ENCODE data around the gene CTSW.

The CTSW gene

DNA sequence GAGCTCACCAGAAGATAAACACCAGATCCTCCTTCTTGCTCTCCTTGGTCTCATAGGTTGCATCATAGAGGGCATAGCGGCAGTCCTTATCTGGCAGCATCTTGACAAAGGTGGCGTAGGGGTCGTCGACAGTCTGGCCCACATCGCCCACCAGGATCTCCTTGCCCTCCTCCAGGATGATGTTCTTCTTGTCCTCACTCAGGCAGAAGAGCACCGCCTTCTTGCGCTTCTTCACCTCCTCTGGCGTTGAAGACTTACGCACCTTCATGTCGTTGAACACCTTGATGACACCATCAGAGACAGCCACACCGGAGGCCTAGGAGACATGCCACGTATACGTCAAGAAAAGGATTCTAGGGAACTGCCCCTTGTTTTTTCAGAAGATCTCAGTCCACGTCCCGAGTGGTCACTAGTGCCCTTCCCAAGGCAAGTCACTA is 23.7 kb upstream of the CTSW start:
- peak; percentile 39 for DNase-seq (ENCODE audit: low read depth)

DNA sequence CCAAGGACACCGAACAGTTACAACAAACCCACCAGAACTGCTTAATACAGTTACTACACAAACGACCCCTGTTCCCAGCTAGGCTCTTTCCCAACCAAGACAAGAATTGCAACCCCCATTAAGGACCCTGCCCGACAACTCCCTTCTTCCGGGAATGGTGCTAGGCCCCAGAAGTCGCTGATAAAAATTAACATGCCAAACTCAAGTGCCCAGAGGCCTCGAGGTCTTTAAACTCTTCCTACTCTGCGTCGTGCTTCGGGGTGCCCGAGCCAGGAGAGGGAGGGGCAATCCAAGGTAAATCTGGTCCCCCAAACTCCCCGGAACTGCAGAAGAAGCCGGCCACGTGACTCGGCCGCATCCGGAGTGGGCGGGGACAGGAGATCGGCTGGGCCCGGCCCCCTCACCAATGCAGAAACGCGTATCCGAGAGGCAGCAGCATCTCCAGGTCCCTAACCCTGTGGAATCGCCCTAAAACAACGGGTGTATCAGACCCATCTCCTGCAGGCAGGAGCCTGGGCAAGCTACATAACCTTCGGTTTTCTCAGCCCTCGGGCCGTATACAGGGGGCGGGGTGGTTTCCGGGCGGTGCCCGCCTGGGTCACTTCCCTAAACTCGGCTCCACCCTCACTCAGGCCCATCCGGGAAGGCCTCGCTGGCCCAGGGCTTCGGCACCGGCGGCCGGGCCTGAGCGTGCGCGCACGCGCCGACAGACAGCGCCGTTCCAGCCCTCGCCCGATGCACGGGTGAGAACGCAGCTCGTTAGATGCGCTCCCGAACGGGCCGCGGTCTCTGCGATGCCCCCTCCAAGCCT is 22.7 kb upstream of the CTSW start:
- peak; percentile 55 for DNase-seq (ENCODE audit: low read depth)

DNA sequence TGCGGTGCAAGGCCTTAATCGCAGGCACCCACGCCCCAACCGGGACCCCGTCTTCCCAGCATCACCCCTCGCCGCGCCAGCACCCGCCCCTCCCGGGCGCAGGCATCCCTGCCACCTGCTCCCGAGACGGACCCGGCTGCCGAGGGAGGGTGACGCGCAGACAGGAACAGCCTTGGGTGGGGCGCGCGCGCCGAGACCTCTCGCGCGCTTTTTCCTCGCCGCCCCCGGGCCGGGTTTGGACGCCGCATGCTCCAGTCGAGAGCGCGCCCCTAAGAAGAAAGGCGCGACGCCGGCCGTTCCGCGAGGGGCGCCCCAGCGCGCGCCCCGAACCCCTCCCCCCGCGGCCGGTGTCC is 22.2 kb upstream of the CTSW start:
- DNase-seq (ENCODE audit: low read depth) = no peak

DNA sequence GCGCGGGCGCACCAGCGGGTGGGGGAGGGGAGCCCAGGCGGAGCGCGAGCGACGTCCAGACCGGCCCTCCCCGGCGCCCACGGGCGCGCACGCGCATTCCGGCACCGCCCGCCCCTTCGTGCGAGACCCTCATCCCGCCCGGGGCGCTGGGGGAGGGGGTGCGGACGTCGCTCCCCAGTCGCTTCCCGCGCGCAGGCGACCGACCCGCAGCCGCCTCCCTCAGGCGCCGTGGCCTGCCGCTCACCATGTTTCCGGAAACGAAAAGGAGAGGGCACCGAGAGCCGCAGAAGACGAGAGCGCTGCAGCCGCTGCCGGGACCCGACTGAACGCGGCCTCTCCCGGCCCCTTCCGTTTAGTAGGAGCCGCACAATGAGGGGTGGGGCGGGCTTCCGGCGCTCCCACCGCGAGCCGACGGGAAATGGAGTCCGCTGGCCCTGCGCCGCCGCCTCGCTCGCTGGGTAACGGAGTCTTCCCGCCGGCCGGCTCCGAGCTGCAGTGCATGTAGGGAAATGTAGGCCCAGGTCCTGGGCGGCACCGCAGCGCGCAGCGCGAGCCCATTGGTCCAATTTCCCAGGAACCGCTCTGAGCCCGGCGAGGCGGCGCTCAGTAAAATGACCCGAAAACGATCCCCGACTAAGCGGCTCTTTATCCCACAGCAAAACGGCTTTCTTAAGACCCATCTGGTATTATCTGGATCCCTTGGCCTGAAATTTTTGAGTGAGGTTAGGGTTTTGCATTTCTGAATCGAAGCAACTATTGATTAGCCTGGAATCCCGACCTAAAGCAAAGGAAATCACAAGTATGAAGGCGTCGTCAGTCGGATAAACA is 21.6 kb upstream of the CTSW start, which contains the start of gene CFL1:
TSS of gene CFL1 (minus strand) at position 328 of the 828 bp plus-strand sequence. CDS start at position 247, 81 bp downstream.
- DNase-seq (ENCODE audit: low read depth) = peak; percentile 95

DNA sequence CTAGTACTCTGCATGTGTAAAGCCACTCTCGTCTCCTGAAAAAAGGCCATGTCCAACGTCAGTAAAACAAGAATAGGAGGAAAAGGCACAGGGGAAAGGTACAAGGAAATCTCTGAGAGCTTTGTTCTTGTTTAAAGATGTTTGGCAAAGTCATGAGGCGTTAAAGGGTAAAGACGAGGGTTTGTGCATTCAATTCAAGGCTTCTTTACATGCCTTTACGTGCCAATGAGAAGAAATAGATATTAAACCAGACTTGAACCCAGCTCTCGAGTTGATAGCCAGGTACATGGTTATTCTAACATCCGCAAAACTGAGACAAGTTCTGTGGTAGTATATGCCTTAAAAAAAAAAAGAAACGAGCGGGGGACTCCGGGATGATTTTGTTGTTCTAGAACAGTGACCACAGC is 21.0 kb upstream of the CTSW start:
- no peak for DNase-seq (ENCODE audit: low read depth)

DNA sequence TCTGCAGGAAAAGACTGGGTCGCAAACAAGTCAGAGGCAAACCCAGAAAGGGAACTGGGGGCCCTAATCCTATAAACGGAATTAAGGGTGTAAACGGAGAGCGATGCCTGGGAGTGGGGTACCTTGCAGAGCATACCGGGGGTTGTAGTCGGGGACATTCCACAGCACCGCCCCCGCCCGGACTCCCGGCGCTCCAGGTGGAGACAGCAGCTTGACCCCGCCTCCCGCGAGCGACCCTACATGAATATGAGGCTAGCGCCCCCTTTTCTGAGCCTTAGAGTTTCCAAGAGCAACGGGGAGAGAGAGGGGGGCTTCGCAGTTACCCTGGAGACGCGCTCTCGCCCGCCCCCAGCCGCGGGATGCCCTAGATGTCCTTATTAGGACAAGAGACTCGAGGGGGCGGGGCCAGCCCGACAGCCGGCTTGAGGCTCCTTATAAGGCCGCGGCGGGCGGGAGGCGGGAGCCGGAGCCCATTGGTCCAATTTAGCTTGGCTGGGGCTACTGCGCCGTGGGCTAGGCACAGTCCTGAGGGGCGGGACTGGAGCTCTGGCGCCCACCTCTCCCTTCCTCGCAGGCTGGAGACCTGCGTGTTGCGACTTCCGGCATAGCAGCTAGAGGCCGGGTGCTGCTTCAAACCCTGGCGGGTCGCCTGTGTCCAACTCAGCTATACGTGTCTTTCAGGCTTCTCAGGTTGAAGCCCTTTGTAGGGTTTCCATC is 20.4 kb upstream of the CTSW start:
- peak; percentile 98 for DNase-seq (ENCODE audit: low read depth)

DNA sequence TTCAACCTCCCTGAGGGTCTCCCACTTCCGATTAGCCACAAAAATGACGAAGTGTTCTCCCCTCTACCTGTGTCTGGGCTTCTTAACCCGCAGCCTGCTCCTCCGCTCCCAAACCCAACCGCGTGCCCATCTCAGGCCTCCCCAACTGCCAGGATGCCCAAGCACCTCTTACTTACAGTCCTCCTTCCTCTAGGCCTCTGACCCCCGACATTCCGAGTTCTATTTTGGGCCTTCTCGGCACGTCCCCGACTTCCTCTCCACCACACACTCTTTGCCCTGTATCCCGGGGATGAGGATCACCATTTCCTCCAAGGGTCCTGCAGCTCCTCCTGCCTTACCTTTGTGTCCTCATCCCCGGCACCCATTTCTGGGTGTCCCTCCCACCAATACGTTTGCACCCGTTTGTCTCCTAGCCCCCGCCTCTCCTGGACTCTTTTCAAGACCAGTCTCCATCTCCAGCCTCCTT is 19.8 kb upstream of the CTSW start:
- no peak for DNase-seq (ENCODE audit: low read depth)

DNA sequence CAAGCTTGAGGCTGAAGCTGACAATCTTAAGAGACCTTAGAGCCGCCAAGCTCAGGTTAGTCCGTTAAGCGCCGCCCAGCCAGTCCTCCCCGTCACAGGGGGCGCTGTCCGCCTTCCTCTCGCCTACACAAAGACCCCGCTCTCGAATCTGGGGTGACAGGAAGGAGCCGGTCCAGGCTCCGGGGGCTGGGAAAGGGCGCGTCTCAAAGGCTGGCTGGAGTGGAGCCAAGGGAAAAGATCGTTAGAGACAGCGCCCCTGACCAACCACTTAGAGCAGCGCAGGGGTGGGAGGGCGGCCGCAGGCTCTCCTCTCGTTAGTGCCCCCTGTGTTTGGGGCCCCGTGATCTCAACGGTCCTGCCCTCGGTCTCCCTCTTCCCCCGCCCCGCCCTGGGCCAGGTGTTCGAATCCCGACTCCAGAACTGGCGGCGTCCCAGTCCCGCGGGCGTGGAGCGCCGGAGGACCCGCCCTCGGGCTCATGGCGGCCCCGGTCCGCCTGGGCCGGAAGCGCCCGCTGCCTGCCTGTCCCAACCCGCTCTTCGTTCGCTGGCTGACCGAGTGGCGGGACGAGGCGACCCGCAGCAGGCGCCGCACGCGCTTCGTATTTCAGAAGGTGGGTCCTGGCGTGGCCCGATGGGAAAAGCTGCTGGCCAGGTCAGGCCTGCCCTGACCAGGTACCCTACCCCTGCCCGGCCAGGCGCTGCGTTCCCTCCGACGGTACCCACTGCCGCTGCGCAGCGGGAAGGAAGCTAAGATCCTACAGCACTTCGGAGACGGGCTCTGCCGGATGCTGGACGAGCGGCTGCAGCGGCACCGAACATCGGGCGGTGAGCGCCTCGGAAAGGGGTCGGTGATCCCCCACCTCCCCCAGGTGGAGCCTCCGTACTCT is 19.1 kb upstream of the CTSW start, which contains the start of gene MUS81:
TSS of gene MUS81 (plus strand) at position 156 of the 887 bp plus-strand sequence. CDS start at position 477, 321 bp downstream.
- DNase-seq (ENCODE audit: low read depth) = peak; percentile 97

DNA sequence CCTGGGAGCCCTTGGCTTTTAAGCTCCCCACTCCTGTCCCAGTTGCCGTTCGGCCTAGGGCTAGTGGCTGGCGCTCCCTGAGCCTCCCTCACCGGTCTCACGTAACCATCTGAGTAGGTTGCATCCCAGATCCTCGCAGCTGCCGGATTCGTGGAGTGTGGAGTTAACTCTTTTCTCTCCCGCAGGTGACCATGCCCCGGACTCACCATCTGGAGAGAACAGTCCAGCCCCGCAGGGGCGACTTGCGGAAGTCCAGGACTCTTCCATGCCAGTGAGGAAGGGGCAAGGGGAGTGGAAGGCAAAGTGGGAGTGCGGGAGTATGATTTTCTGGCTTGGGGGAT is 18.5 kb upstream of the CTSW start:
- no peak for DNase-seq (ENCODE audit: low read depth)

DNA sequence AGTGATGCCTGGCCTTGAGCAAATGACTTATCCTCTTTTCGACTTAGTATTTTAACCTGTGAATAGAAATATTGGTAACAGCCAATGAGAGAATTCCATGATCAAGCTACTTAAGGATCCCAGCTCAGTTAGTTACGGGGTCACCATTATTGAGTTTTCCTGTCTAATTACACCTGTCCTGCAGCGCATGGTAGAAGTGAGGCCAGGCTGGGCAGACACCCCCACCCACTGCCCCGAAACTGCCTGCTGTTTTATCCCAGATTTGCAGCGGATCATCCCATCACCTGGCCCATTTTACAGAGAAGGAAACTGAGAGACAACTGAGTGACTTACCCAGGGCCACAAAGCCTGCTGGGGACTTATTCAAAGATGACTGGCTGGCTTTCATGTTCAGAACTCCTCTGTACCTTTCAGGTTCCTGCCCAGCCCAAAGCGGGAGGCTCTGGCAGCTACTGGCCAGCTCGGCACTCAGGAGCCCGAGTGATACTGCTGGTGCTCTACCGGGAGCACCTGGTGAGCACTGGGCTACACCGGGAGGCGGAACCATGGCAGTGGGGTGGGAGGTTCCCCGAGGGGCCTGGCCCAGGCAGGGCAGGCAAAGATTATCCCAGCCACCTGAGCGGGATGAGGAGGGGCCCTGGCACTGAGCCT is 18.0 kb upstream of the CTSW start:
- DNase-seq (ENCODE audit: low read depth) = no peak

DNA sequence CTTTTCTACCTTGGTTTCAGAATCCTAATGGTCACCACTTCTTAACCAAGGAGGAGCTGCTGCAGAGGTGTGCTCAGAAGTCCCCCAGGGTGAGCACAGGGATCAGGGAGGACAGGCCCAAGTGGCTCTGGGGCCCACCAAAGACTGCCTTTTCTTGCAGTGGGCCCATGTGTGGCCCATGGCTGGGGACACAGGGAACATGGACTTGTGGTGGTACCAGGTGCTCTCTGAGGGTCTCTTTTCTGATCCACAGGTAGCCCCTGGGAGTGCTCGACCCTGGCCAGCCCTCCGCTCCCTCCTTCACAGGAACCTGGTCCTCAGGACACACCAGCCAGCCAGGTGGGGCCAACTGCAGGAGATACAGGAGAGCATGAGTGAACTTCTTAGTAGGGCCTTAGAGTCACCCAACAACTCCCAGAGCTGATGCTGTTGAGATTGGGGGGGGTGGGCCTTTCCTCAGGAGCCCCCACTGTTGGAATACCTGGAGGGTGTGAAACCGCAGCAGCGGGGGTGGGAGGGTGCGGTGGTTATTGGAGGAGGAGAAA is 17.4 kb upstream of the CTSW start:
- DNase-seq (ENCODE audit: low read depth) = no peak

DNA sequence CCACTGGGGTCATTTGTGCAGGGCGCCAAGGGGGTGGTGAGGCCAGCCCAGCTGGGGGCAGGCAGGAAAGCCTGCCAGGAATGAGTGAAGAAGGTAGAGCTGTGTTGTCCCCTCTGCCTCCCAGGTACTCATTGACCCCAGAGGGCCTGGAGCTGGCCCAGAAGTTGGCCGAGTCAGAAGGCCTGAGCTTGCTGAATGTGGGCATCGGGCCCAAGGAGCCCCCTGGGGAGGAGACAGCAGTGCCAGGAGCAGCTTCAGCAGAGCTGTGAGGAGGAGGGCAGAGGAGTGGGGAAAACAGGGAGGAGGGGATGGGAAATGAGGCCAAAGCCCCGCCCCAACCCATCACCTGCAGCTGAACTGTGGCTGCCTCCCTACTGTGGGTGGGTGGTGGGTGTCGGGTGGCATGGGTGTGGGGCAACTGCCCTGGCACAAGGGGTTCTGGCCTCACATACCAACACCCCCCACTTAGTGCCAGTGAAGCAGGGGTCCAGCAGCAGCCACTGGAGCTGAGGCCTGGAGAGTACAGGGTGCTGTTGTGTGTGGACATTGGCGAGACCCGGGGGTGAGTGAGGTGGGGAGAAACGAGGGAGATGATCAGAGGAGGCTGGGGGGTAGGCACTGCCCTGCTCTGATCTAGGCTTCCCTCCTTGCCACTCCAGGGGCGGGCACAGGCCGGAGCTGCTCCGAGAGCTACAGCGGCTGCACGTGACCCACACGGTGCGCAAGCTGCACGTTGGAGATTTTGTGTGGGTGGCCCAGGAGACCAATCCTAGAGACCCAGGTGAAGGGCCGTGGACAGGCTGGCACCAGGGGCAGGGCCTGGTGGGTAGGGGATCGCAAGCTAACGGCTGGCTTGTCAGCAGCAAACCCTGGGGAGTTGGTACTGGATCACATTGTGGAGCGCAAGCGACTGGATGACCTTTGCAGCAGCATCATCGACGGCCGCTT is 16.4 kb upstream of the CTSW start:
- DNase-seq (ENCODE audit: low read depth) = no peak

DNA sequence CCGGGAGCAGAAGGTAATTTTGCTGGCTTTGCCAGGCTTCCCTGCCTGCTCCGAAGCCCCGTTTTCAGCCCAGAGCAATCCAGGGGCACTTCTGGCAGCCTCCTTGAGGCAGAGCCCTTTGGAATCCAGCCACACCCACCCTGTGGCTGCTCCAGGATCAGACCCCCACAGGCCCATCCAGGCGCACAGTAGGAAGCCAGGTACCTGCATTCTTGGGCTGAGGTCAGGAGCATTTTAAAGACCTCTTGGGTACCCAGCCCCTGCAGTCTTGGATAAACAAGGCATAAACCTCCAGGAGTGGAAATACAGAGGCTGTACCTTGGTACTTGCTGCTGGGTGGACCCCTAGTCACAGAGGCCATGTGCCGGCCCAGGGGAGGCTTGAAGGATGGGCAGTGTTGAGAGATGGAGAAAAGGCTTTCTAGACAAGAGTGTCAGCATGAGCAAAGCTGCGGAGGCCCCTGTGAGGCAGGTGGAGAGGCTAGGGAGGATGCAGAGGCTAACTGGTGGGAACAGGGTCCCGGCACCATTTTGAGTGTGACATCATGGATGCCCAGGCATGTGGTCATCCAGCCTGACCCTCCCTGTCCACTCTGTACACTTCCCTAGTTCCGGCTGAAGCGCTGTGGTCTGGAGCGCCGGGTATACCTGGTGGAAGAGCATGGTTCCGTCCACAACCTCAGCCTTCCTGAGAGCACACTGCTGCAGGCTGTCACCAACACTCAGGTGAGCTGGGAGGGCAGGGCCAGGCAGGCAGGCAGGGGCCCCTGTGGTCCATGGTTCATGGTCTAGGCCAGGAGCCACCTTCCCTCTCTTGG is 15.5 kb upstream of the CTSW start:
- no peak for DNase-seq (ENCODE audit: low read depth)

DNA sequence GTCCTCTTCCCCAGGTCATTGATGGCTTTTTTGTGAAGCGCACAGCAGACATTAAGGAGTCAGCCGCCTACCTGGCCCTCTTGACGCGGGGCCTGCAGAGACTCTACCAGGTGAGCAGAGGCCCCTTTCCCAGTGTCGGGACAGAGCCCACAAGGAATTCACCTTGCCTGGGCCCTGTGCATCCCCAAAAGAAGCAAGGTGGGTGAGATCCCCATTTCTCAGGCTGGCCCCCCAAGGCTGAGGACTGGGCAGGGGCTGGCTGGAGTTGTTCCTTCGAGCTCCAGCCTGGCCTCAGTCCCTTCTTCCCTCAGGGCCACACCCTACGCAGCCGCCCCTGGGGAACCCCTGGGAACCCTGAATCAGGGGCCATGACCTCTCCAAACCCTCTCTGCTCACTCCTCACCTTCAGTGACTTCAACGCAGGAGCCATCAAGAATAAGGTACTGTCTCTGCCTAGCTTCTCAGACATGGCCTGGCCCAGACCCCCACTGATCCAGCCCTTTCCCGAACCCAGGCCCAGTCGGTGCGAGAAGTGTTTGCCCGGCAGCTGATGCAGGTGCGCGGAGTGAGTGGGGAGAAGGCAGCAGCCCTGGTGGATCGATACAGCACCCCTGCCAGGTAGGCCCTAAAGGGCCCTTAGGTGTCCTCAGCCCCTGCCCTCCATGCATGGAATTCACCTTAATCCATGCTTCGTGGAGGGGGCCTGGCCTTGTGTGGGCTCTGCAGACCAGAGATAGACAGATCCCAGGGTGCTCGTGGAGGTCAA is 14.7 kb upstream of the CTSW start:
- no peak for DNase-seq (ENCODE audit: low read depth)

DNA sequence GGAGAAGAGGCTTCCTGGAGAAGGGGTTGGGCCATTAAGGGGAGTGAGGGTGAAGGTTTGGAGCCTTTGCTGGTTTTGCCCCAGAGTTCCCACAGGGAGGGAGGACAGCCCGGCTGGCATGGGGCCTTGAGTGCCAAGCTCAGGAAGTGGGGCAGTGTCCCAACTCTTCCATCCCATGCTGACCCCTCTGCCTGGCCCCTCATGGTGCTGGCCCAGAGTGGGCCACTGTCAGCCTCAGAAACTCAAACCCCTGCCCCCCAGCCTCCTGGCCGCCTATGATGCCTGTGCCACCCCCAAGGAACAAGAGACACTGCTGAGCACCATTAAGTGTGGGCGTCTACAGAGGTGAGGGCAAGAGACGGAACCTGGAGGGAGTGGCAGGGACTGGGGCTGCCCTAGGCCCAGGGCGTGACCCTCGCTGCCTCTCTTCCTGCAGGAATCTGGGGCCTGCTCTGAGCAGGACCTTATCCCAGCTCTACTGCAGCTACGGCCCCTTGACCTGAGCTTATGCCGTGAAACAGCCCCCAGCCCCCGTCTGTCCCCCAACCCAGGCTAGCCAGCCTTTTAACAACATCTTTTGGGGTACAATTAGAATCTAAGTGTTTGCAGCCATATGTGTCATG is 14.0 kb upstream of the CTSW start:
- DNase-seq (ENCODE audit: low read depth) = no peak

DNA sequence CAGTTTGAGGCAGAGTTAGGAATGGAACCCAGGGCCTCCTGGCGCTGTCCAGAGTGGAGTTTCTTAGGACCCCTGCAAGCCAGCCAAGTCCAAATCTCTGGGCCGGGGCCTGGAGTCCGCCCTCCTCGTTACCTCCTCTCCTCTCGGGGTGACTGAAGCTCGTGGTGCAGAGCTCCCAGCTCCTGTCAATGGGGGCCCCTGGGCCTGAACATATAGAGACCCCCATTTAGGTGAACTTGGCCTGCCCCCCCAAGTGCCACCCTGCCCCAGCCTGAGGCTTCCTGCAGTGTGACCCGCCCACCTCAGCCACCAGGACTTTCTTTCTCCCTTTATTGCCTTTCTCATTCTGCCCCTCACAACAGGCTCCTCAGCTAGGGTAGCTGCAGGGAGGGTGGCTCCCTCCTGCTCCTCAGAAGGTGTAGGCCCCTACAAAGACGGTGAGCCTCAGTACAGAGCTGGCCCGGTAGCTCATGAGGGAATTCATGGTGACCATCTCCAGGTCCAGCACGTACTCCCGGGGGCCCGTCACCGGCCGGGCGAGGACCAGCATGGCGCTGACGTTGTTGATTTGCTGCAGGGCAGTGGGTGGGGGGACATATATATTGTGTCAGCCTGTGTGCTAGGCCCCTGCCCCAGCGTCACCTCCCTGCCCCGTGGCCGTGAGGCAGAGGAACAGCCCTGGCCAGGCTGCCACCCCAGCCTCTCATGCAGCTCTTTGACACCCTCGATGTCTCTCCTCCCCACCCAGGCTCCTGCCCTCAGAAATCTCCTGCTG is 12.9 kb upstream of the CTSW start:
- no peak for DNase-seq (ENCODE audit: low read depth)

All from amniotic epithelial cell (primary cell).